GM12801 (cell line): ENCODE results near the gene PTDSS2.

Experiments used
- TF ChIP-seq, protein P1 (sequence below): IDR thresholded peaks from one replicate; pipeline ENCODE4 v1.5.1; 2011; ENCODE audit warnings: control low read depth; ENCODE audit not compliant: insufficient read length; ENCODE audit errors: extremely low read depth

Gene PTDSS2

DNA sequence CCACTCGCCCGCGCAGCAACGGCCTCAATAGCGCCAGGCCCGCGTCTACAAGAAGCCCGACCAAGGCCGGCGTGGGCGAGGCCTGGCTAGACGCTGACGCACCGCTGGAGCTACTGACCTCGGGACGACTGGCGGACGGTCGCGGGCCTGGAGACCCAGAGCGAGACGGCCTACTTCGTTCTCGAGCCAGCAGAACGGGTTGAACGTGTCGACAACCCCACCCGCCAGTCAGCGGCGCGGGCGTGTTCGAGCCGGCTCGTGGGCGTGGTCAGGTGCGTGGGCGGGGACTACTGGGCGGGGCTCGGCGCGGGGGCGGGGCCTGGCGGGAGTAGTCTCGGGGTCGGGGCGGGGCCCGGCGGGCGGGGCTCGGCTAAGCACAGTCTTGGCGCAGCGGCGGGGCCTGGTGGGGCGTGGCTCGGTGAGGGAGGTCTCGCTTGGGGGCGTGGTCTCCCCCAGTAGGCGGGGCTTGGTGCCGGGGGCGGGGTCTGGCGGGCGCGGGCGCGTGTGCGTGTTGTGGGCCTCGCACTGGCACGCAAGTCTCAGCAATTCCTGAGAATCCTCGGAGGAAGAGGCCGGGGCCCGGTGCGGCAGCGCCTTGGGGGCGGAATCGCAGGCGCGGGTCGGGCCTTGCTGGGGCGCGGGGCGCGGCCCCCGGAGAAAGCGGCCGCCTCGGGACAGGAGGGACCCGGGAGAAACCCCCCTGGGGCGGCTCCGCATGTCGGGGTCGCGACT lies 57.1 kb downstream of the PTDSS2 start, which contains the start of gene RNH1:
Gene RNH1, minus strand, starts transcription at position 248 of the 732 bp plus-strand sequence. CDS start 5,080 bp downstream, outside the sequence.
- TF ChIP-seq, protein P1, sequence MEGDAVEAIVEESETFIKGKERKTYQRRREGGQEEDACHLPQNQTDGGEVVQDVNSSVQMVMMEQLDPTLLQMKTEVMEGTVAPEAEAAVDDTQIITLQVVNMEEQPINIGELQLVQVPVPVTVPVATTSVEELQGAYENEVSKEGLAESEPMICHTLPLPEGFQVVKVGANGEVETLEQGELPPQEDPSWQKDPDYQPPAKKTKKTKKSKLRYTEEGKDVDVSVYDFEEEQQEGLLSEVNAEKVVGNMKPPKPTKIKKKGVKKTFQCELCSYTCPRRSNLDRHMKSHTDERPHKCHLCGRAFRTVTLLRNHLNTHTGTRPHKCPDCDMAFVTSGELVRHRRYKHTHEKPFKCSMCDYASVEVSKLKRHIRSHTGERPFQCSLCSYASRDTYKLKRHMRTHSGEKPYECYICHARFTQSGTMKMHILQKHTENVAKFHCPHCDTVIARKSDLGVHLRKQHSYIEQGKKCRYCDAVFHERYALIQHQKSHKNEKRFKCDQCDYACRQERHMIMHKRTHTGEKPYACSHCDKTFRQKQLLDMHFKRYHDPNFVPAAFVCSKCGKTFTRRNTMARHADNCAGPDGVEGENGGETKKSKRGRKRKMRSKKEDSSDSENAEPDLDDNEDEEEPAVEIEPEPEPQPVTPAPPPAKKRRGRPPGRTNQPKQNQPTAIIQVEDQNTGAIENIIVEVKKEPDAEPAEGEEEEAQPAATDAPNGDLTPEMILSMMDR = no peak

DNA sequence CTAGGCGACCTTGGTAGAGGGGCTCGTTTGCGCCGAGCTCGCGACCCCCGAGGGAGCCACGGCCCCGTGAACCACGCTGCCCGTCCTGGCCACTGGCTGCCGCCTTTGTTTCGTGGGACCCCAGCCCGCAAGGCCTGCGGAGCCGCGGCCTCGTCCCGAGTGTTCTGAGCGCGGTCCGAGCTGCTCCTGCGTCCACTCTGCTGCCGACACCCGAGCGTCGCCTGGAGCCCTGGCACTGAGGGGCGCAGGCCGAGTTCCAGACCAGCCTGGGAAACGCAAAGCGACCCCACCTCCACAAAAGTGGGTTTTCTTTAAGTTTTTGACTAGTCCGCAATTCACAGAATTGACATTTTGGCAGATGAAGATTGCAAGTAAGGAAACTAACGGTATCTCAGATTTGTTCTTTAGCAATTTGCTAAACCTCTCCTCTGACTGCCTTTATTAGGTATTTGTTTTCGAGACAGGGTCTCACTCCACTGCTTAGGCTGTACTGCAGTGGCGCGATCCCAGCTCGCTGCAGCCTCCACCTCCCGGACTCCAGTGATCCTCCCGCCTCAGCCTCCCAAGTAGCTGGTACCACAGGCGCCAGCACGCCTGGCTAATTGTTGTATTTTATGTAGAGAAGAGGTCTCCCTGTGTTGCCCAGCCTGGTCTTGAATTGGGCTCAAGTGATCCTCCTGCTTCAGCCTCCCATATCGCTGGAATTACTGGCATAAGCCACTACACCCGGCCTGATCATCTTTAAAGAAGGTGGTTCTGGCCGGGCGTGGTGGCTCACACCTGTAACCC lies 57.8 kb downstream of the PTDSS2 start:
- TF ChIP-seq, protein P1 = no peak

DNA sequence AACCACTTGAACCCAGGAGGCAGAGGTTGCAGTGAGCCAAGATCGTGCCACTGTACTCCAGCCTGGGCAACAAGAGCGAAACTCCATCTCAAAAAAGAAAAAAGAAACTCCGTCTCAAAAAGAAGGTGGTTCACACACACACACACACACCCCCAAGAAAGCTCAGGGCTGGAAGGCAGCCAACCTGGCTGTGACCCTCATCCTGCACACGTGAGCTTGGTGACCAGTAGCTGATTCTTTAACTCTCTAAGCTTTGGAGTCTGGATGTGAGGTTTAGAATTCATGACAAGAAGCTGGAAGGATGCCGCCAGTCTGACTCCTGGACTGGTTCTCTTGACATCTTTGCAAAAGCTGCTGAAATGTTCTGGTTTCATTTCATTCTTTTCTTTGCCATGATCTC lies 58.9 kb downstream of the PTDSS2 start:
- TF ChIP-seq, protein P1 = no peak

DNA sequence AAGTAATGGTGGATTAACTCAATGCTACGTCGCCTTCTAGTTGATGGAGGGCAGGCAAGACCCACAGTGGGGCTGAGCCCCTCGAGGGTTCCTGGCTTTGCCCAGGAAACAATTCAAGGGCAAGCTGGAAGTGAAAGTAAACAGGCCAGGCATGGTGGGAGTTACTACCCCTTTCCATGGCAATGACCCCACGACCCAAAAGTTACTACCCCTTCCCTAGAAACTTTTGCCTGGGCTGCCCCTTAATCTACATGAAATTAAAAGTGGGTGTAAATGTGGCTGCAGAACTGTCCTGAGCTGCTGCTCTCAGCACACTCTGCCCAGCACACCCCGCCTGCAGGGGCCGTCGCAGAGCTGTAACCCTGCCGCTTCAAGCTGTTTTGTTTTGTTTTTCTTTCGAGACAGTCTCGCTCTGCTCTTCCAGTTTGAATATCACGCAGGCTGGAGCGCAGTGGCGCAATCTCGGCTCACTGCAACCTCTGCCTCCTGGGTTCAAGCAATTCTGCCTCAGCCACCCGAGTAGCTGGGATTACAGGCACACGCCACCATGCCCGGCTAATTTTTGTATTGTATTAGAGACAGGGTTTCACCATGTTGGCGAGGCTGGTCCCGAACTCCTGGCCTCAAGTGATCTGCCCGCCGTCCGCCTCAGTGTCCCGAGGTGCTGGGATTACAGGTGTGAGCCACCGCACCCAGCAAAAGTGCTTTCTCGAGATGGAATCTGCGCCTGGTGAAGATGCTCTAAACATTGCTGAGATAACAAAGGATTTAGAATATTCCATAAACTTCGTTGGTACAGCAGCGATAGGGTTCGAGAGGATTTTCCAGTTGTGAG lies 62.9 kb downstream of the PTDSS2 start:
- TF ChIP-seq, protein P1 = no peak

DNA sequence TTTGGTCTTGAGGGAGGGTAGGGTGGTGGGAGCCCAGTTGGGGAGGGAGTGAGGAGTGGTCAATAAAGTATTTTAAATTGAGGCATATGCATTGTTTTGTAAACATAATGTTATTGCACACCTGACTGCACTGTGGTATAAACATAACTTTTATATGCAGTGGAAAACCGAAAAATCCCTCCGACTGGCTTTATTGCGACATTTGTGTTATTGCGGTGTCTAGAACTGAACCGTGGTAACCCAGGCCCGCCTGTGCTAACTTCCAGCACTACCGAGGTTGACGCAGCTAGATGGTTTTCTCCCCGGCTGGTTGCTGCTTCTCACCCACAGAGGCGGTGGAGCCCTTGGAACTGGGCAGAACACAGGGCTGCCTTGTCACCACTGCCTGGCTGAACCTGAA lies 64.5 kb downstream of the PTDSS2 start:
- TF ChIP-seq, protein P1 = no peak

- TF ChIP-seq, protein P1 = no peak
These were observed 65.1 kb downstream of the PTDSS2 start for GRCh38 chr11:515131-515530.

- TF ChIP-seq, protein P1 = no peak
These were observed 66.3 kb downstream of the PTDSS2 start for GRCh38 chr11:516400-516799.
